Measurements from ENCODE around the gene PWWP2B. TPM values are rescaled to one million over a fixed set of nuclear protein-coding genes. Genes with fewer than 3 reads are reported as not detected.

Gene PWWP2B
- total and polyA plus RNA-seq, 2 of the 4 experiments (the other 2 are of a cell fraction), result 1.7 to 2.2 TPM

DNA sequence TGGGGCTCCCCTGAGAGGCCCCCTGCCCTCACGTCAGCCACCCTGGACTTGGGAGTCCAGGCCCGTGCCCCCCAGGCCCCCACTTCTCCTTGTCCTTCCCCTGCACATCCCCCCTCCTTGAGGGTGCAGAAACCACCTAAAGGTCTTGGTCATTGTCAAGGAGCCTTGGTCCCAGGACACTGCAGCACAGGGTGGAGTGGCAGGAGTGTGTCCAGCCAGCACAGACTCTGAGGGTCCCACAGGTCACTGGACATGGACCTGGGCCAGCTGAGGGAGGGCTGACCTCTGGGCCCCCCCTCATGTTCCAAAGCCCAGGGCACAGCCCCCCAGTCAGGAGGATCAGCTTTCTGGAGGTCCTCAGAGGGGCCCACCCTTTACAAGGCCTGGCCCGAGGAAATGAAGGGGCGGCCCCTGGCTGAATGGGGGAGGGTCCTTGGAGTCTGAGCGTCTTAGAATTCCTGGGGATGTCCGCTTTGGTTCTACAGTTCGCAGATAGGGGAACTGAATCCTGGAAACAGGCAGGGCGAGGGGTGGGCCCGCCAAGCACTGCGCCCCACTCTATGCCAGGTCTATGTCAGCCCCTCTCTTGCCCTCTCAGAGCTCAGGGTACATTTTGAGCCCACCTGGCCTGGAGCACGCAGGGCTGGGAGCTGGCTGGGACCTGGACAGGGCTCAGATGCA lies 54.0 kb downstream of the PWWP2B start:
- Histone ChIP-seq H3K56ac (ENCODE audit: extremely low read depth, insufficient read depth, low read length) (no peak overlapping the region), H2BK120ac (ENCODE audit: low read depth, low read length) (no peak overlapping the region), H3K27me3 (ENCODE audit: control insufficient read depth, insufficient read depth, low read length) (peaks cover 2% of the 10 kb centered on the region; the same call in 1 of the 2 replicates), H3K4ac (ENCODE audit: low read depth, low read length) (no peak overlapping the region), H3K14ac (replicated peaks; ENCODE audit: low read depth, low read length) (no peak overlapping the region), H3K23ac (ENCODE audit: low read depth, low read length) (no peak overlapping the region), H3K27ac (ENCODE audit: insufficient read depth, low read length) (no peak overlapping the region), H3K18ac (ENCODE audit: low read depth, low read length) (no peak overlapping the region), H3K36me3 (ENCODE audit: control insufficient read depth, insufficient read depth, low read length) (no peaks in the 10 kb centered on the region), H2AK5ac (ENCODE audit: low read depth, low read length) (no peak overlapping the region), H2BK20ac (ENCODE audit: low read depth, low read length) (no peak overlapping the region), H2BK5ac (ENCODE audit: low read depth, low read length, poor library complexity, severe bottlenecking) (no peak overlapping the region), H2BK15ac (ENCODE audit: low read depth, low read length) (no peak overlapping the region), H4K91ac (ENCODE audit: insufficient read depth, low read depth, low read length) (no peak overlapping the region), H4K5ac (ENCODE audit: low read depth, low read length) (no peak overlapping the region), H3K4me1 (ENCODE audit: control insufficient read depth, insufficient read depth, low read length) (peaks cover 13% of the 10 kb centered on the region), H3K4me2 (ENCODE audit: low read depth, low read length) (no peak overlapping the region), H3K9me3 (ENCODE audit: control insufficient read depth, insufficient read depth, low read length) (no peaks in the 10 kb centered on the region), H4K20me1 (ENCODE audit: insufficient read depth, low read length) (no peaks in the 10 kb centered on the region), H3K9me1 (ENCODE audit: insufficient read depth, low read length) (no peaks in the 10 kb centered on the region), H4K8ac (ENCODE audit: low read depth in 2 of 2, low read length in 2 of 2) (no peak overlapping the region), H3K79me1 (ENCODE audit: low read depth in 1 of 2, low read length in 2 of 2) (no peaks in the 10 kb centered on the region), H3K4me3 (ENCODE audit: insufficient read depth, low read depth, low read length) (no peak overlapping the region), H3K9ac (ENCODE audit: low read depth, low read length) (no peak overlapping the region), H2AFZ (replicated peaks; ENCODE audit: low read length, poor library complexity) (peak overlapping the region; percentile 32), H2AK9ac (replicated peaks; ENCODE audit: low read depth, low read length, poor library complexity) (no peak overlapping the region)
- in situ Hi-C loops (cut with MboI; ENCODE audit: low sequenced_read_pairs), result loop anchor here (5.0 kb wide), 1 partner anchor 59 kb away; no protein-coding TSS in a partner anchor
- ChIA-PET POLR2A (ENCODE audit: unreplicated experiment) (no interaction called here), CTCF (no interaction called here)
- dilution Hi-C loops (cut with HindIII; ENCODE audit: low sequenced_read_pairs, unreplicated experiment), result no loop called here
- DNase-seq (no peak), ATAC-seq (ENCODE audit: low read depth) (no peak)
- TF ChIP-seq FOS (IDR thresholded peaks at IDR 0.05; ENCODE audit: low read depth, low read length), result no peak
- TF ChIP-seq POLR2A (IDR thresholded peaks at IDR 0.05; ENCODE audit: low read depth, low read length), result no peak
- 73% methylated on average over 5 of the region's 11 CpGs; no CpG with 5 or more reads in 1 of the 2 experiments for WGBS, 2 experiments (ENCODE audit: extremely low coverage in 2 of 2, insufficient read length in 1 of 2)
- BruUV-seq (replicated peaks), result no TSS peak
- intact Hi-C loops (cut with micrococcal nuclease), result no loop called here

All from IMR-90 (cell line).